Epidermal melanocyte (primary cell): Measurements from ENCODE around the gene TMEM44.

Experiments used
- DNase-seq: peaks from one replicate; pipeline ENCODE4 v3.0.0; 2011; ENCODE audit warnings: low spot score; ENCODE audit not compliant: insufficient read length

TMEM44 gene

GRCh38 chr3:194579091-194579606 lies 54.1 kb downstream of the TMEM44 start:
- no peak for DNase-seq

GRCh38 chr3:194577986-194578905 lies 55.0 kb downstream of the TMEM44 start:
- no peak for DNase-seq

GRCh38 chr3:194575484-194576210 lies 57.6 kb downstream of the TMEM44 start:
- DNase-seq = no peak

GRCh38 chr3:194574639-194575483 lies 58.4 kb downstream of the TMEM44 start:
- no peak for DNase-seq

- DNase-seq = no peak
These were observed 59.4 kb downstream of the TMEM44 start for GRCh38 chr3:194573680-194574437.

- DNase-seq = no peak
These were observed 60.2 kb downstream of the TMEM44 start for GRCh38 chr3:194572944-194573491.

- no peak for DNase-seq
These were observed 61.0 kb downstream of the TMEM44 start for GRCh38 chr3:194572143-194572789.

- no peak for DNase-seq
These were observed 61.6 kb downstream of the TMEM44 start for GRCh38 chr3:194571491-194572142.

- DNase-seq = no peak
These were observed 62.3 kb downstream of the TMEM44 start for GRCh38 chr3:194570898-194571297.

GRCh38 chr3:194570235-194570634 lies 63.0 kb downstream of the TMEM44 start:
- no peak for DNase-seq

- no peak for DNase-seq
These were observed 64.0 kb downstream of the TMEM44 start for GRCh38 chr3:194569252-194569651.

GRCh38 chr3:194565597-194566190 lies 67.5 kb downstream of the TMEM44 start:
- DNase-seq = no peak

GRCh38 chr3:194562986-194563385 lies 70.2 kb downstream of the TMEM44 start:
- DNase-seq = no peak

- DNase-seq = no peak
These were observed 71.8 kb downstream of the TMEM44 start for GRCh38 chr3:194561306-194561974.

GRCh38 chr3:194560047-194560446 lies 73.2 kb downstream of the TMEM44 start:
- no peak for DNase-seq

GRCh38 chr3:194559530-194559929 lies 73.7 kb downstream of the TMEM44 start:
- DNase-seq = no peak

GRCh38 chr3:194556086-194557056 lies 76.8 kb downstream of the TMEM44 start:
- DNase-seq = no peak
